ENCODE data around the gene TMEM120A. TPM values are rescaled to one million over a fixed set of nuclear protein-coding genes. Genes with fewer than 3 reads are reported as not detected.

TMEM120A gene
- total RNA-seq, 4 donors from 2014 or later: 21.0 to 34.0 (median 22.4) TPM

- peaks cover 9% of the 10 kb centered on the region for H3K36me3 ChIP-seq
- no peaks in the 10 kb centered on the region for H3K9me3 ChIP-seq
- no peak for DNase-seq (ENCODE audit: low spot score in 2 of 2)
- no peaks in the 10 kb centered on the region for H3K4me1 ChIP-seq
- H3K27me3 ChIP-seq: no peaks in the 10 kb centered on the region
- no peak overlapping the region for H3K4me3 ChIP-seq
- H3K27ac ChIP-seq: no peak overlapping the region
- TF ChIP-seq, protein P1, sequence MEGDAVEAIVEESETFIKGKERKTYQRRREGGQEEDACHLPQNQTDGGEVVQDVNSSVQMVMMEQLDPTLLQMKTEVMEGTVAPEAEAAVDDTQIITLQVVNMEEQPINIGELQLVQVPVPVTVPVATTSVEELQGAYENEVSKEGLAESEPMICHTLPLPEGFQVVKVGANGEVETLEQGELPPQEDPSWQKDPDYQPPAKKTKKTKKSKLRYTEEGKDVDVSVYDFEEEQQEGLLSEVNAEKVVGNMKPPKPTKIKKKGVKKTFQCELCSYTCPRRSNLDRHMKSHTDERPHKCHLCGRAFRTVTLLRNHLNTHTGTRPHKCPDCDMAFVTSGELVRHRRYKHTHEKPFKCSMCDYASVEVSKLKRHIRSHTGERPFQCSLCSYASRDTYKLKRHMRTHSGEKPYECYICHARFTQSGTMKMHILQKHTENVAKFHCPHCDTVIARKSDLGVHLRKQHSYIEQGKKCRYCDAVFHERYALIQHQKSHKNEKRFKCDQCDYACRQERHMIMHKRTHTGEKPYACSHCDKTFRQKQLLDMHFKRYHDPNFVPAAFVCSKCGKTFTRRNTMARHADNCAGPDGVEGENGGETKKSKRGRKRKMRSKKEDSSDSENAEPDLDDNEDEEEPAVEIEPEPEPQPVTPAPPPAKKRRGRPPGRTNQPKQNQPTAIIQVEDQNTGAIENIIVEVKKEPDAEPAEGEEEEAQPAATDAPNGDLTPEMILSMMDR (IDR thresholded peaks at IDR 0.05): no peak
- TF ChIP-seq EP300 (IDR thresholded peaks at IDR 0.05) (no peak), POLR2AphosphoS5 (IDR thresholded peaks at IDR 0.05) (no peak), POLR2A (IDR thresholded peaks at IDR 0.05) (no peak)
- WGBS: 96% methylated on average over 3 of the region's 3 CpGs
Observed at GRCh38 chr7:76002822-76003221, 8.4 kb upstream of the TMEM120A start.

DNA sequence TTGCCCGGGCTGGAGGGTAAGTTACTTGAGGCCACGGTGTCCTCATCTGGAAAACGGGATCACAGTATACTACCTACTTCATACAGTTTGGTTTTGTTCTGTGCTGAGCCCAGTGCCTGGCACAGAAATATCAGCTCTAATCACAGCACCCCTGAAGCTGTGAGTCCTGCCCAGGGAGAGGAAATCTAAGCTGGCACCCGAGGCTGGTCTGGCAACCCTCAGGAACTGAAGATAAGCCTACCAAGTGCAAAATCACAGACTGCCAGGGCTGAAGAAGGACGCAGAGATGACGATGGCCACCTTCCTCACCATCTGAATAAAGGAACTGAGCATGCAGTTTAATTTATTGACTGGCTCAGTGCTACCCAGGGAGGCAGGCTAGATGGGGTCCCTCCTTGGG is 7.7 kb upstream of the TMEM120A start:
- no peak for DNase-seq (ENCODE audit: low spot score in 2 of 2)
- Histone ChIP-seq H3K27ac (no peak overlapping the region), H3K9me3 (no peaks in the 10 kb centered on the region), H3K27me3 (no peaks in the 10 kb centered on the region), H3K36me3 (peaks cover 9% of the 10 kb centered on the region), H3K4me1 (no peaks in the 10 kb centered on the region), H3K4me3 (no peak overlapping the region)
- TF ChIP-seq EP300 (IDR thresholded peaks at IDR 0.05): no peak
- no peak for TF ChIP-seq POLR2A (IDR thresholded peaks at IDR 0.05)
- TF ChIP-seq POLR2AphosphoS5 (IDR thresholded peaks at IDR 0.05): no peak
- TF ChIP-seq, protein P1 (IDR thresholded peaks at IDR 0.05): no peak
- 100% methylated on average over 3 of the region's 6 CpGs for WGBS

DNA sequence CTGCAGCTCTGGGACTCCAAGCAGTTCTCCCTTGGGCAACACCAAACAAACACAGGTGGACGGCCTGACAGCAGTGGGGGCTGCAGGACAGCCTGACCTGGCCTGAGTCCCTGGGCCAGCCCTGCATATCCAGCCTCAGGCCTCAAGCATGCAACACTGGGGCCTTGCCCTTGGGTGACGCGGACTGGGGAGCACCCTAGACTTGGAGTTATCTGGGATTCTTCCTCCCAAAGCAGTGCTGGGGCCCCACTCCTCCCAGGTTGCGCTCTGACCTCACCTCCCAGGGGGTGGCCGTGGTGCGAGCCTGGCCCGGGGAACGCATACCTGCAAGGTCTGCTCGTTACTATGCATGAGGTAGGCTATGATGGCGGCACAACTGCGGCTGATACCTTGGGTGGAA is 6.2 kb upstream of the TMEM120A start:
- no peak overlapping the region for H3K4me3 ChIP-seq
- no peaks in the 10 kb centered on the region for H3K9me3 ChIP-seq
- H3K27ac ChIP-seq: no peak overlapping the region
- DNase-seq (ENCODE audit: low spot score in 2 of 2): no peak
- no peaks in the 10 kb centered on the region for H3K27me3 ChIP-seq
- peaks cover 9% of the 10 kb centered on the region for H3K36me3 ChIP-seq
- 94% methylated on average over 8 of the region's 11 CpGs for WGBS
- H3K4me1 ChIP-seq: no peaks in the 10 kb centered on the region
- TF ChIP-seq POLR2A (IDR thresholded peaks at IDR 0.05) (no peak), EP300 (IDR thresholded peaks at IDR 0.05) (no peak), POLR2AphosphoS5 (IDR thresholded peaks at IDR 0.05) (no peak)
- TF ChIP-seq, protein P1 (IDR thresholded peaks at IDR 0.05): no peak

DNA sequence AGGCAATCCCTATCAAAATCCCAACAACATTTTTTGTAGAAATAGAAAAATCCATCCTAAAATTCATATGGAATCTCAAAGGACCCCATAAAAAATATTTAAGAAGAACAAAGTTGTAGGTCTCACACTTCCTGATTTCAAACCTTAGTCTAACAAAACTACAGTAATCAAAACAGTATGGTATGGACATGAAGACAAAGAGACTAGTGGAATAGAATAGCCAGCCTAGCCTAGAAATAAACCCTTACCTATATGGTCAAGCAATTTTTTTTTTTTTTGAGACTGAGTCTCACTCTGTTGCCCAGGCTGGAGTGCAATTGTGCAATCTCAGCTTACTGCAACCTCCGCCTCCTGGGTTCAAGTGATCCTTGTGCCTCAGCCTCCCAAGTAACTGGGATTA is 3.6 kb upstream of the TMEM120A start:
- TF ChIP-seq, protein P1 (IDR thresholded peaks at IDR 0.05): no peak
- TF ChIP-seq POLR2AphosphoS5 (IDR thresholded peaks at IDR 0.05): no peak
- no peak for TF ChIP-seq EP300 (IDR thresholded peaks at IDR 0.05)
- TF ChIP-seq POLR2A (IDR thresholded peaks at IDR 0.05): no peak
- WGBS: 96% methylated on average over 1 of the region's 1 CpG
- H3K9me3 ChIP-seq: no peaks in the 10 kb centered on the region
- peaks cover 3% of the 10 kb centered on the region for H3K36me3 ChIP-seq
- DNase-seq (ENCODE audit: low spot score in 2 of 2): no peak
- H3K27me3 ChIP-seq: no peaks in the 10 kb centered on the region
- peaks cover 18% of the 10 kb centered on the region for H3K4me1 ChIP-seq
- no peak overlapping the region for H3K4me3 ChIP-seq
- H3K27ac ChIP-seq: no peak overlapping the region

GRCh38 chr7:75996476-75996875 is 2.1 kb upstream of the TMEM120A start:
- Histone ChIP-seq H3K4me3 (no peak overlapping the region), H3K27me3 (no peaks in the 10 kb centered on the region), H3K9me3 (no peaks in the 10 kb centered on the region), H3K27ac (no peak overlapping the region), H3K36me3 (peaks cover 3% of the 10 kb centered on the region), H3K4me1 (peaks cover 27% of the 10 kb centered on the region)
- DNase-seq (ENCODE audit: low spot score in 2 of 2): no peak
- TF ChIP-seq, protein P1 (IDR thresholded peaks at IDR 0.05): no peak
- no peak for TF ChIP-seq EP300 (IDR thresholded peaks at IDR 0.05)
- TF ChIP-seq POLR2A (IDR thresholded peaks at IDR 0.05): no peak
- no peak for TF ChIP-seq POLR2AphosphoS5 (IDR thresholded peaks at IDR 0.05)
- 56% methylated on average over 2 of the region's 4 CpGs for WGBS
